Fibroblast of villous mesenchyme (primary cell): ENCODE measurements around the gene CARNS1. TPM values are rescaled to one million over a fixed set of nuclear protein-coding genes. Genes with fewer than 3 reads are reported as not detected.

Experiments used
- DNase-seq: peaks from one replicate; pipeline ENCODE4 v3.0.0-alpha.2; 2010; ENCODE audit warnings: low read depth
- H3K4me3 ChIP-seq: 2 replicates; pipeline ENCODE4 v1.5.1; 2011; ENCODE audit warnings: low read depth, mild to moderate bottlenecking, low read length
- CTCF ChIP-seq: IDR thresholded peaks from 2 replicates; pipeline ENCODE4 v1.5.1; 2012; ENCODE audit warnings: low read depth, mild to moderate bottlenecking, low read length; ENCODE audit not compliant: insufficient read depth
- total RNA-seq: library from RNA; depleted of rRNA; stranded (reverse); fragments of >200 nt; gene quantifications from 2 replicates; pipeline ENCODE4 v1.2.3, GENCODE V29; 2012

CARNS1 gene
- total RNA-seq, 1 donor: not detected

- no peak for DNase-seq
- no peak for TF ChIP-seq CTCF
- no peak overlapping the region for H3K4me3 ChIP-seq
These were observed 4.3 kb upstream of the CARNS1 start for GRCh38 chr11:67410984-67411784.

DNA sequence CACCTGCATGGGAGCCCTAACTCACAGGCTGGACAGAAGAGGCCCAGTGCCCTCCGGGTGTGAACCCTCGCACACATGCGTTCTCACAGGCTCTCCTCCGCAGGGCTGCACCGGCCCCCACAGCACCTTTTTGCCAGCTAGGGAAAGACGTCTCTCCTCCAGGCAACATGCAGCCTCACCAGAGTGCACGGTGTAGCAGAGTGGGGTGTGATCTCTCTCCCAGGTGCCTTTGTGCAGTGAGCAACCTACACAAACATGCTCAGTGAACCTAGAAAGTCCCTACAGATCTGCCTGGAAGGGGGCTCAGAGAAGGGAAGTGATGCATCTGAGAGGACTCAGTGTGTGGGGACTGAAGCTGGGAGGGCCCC, 3.7 kb upstream of the CARNS1 start:
- no peak overlapping the region for H3K4me3 ChIP-seq
- DNase-seq: no peak
- TF ChIP-seq CTCF: no peak

- TF ChIP-seq CTCF: no peak
- no peak overlapping the region for H3K4me3 ChIP-seq
- DNase-seq: no peak
These were observed 2.8 kb upstream of the CARNS1 start for GRCh38 chr11:67412495-67413179.

- no peak overlapping the region for H3K4me3 ChIP-seq
- no peak for DNase-seq
- TF ChIP-seq CTCF: no peak
These were observed 2.1 kb upstream of the CARNS1 start for GRCh38 chr11:67413266-67413849.

DNA sequence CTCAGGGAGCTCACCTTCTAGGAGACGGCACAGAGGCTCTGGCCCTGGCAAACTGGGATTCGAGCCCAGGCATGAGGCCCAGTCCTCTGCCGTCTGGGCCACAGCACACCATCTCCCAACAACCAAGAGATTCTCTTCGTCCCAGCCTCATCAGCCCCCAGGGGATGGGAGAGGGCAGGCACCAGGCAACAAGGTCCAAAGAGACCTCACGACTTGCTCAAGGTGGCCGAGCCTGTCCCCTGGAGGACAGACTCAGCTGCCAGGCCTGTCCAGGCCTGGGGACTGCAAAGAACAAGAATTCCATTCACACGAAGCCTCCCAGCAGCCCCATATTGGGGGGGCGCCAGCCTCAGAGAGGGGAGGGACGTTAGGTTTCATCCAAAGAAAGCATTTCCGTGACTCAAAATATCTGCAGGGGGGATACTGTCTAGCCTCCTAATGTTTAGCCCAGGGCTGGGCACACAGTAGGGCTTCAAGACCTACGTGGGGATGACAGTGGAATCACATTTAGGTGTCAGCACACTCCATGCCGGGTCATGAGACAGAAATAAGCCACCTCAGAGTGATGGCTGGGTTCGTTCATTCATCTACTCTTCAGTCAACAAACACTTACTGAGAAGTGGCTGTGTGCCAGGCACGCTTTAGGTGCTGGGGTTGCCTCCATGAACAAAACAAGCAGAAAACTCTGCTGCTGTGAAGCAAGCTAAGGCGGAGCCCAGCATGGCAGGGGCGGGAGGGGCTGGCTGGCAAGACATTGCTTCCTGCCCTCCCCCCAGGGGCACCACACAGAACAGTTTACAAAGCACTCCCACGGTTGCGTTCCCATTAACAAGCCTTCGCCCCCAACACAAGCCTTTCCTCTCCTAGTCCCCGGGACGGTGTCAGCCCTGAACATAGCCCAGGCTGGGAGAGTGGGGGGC, 1.2 kb downstream of the CARNS1 start:
- H3K4me3 ChIP-seq: no peak overlapping the region
- DNase-seq: no peak

More for the DNA sequence above, 1.2 kb downstream of the CARNS1 start:
- no peak for TF ChIP-seq CTCF
